ENCODE data around the gene DLAT.
"Not testable (repeated sequence)": the region's sequence is repeated elsewhere in the genome, so short reads cannot be mapped to it uniquely, and the experiment has no call there.

The DLAT gene

GRCh38 chr11:112049777-112050176 is 24.6 kb downstream of the DLAT start:
- no peak for DNase-seq (ENCODE audit: low spot score)

- DNase-seq (ENCODE audit: low spot score), result no peak
These were observed 25.5 kb downstream of the DLAT start for GRCh38 chr11:112050721-112051120.

GRCh38 chr11:112051768-112052167 is 26.6 kb downstream of the DLAT start:
- no peak for DNase-seq (ENCODE audit: low spot score)

GRCh38 chr11:112057170-112057569 is 32.0 kb downstream of the DLAT start:
- no peak for DNase-seq (ENCODE audit: low spot score)

GRCh38 chr11:112058103-112058502 is 32.9 kb downstream of the DLAT start:
- DNase-seq (ENCODE audit: low spot score), result no peak

GRCh38 chr11:112062923-112063322 is 37.7 kb downstream of the DLAT start:
- DNase-seq (ENCODE audit: low spot score), result no peak

- peak; percentile 89 for DNase-seq (ENCODE audit: low spot score)
These were observed 49.0 kb downstream of the DLAT start, which contains the start of the genes NKAPD1 and PIH1D2 for GRCh38 chr11:112073941-112074811. NKAPD1 (plus strand) TSS chr11:112074299; CDS start chr11:112075575, 1,276 bp downstream. PIH1D2 (minus strand) TSS chr11:112074017; CDS start chr11:112073174, 843 bp downstream.

GRCh38 chr11:112082729-112083128 is 57.5 kb downstream of the DLAT start:
- DNase-seq (ENCODE audit: low spot score), result peak; percentile 76

GRCh38 chr11:112085822-112086421 is 60.7 kb downstream of the DLAT start:
- peak; percentile 43 for DNase-seq (ENCODE audit: low spot score)

- DNase-seq (ENCODE audit: low spot score), result peak; percentile 98
These were observed 61.4 kb downstream of the DLAT start, which contains the start of the genes SDHD and TIMM8B for GRCh38 chr11:112086422-112087191. SDHD (plus strand) TSS chr11:112086873; CDS start chr11:112086908, 35 bp downstream. TIMM8B (minus strand) TSS chr11:112086756; CDS start chr11:112086723, 33 bp downstream.

- DNase-seq (ENCODE audit: low spot score), result no peak
These were observed 62.0 kb downstream of the DLAT start for GRCh38 chr11:112087212-112087611.

GRCh38 chr11:112095302-112095701 is 70.1 kb downstream of the DLAT start:
- not testable (repeated sequence) for DNase-seq (ENCODE audit: low spot score)

- DNase-seq (ENCODE audit: low spot score), result no peak
These were observed 71.0 kb downstream of the DLAT start for GRCh38 chr11:112096194-112096593.

GRCh38 chr11:112097734-112098528 is 72.7 kb downstream of the DLAT start:
- no peak for DNase-seq (ENCODE audit: low spot score)

GRCh38 chr11:112100462-112100861 is 75.3 kb downstream of the DLAT start:
- no peak for DNase-seq (ENCODE audit: low spot score)

GRCh38 chr11:112103446-112103845 is 78.2 kb downstream of the DLAT start:
- no peak for DNase-seq (ENCODE audit: low spot score)

- no peak for DNase-seq (ENCODE audit: low spot score)
These were observed 80.9 kb downstream of the DLAT start for GRCh38 chr11:112106070-112106469.

Data from AG08395 (cell line).